WTC11 (cell line): ENCODE measurements around the gene SURF6. TPM values are rescaled to one million over a fixed set of nuclear protein-coding genes. Genes with fewer than 3 reads are reported as not detected.
"Not testable (repeated sequence)": the region's sequence is repeated elsewhere in the genome, so short reads cannot be mapped to it uniquely, and the experiment has no call there.

Experiments used
- ATAC-seq: fragments of 200-7000 bp; cut with Tn5 transposase; 2 replicates; pipeline ENCODE4 v1.10.0; 2021; ENCODE audit warnings: mild to moderate bottlenecking, moderate library complexity
- CTCF ChIA-PET: fragments of 300-600 bp; sonication (Branson Sonifier 250); formaldehyde crosslinking; loops from one replicate; lab custom pipeline; 2021; ENCODE audit warnings: antibody characterized with exemption; lab: Charles Lee
- POLR2A ChIA-PET: fragments of 350-600 bp; sonication (Branson Sonifier 250); formaldehyde crosslinking; loops from one replicate; lab custom pipeline; 2021; ENCODE audit warnings: antibody characterized with exemption; lab: Charles Lee
- DNase-seq: peaks from one replicate; pipeline ENCODE4 v3.0.0; 2021; ENCODE audit warnings: low spot score
- H3K27ac Mint-ChIP-seq: 2 replicates; pipeline ENCODE4 v1.8.0; 2021; ENCODE audit warnings: mixed read lengths
- H3K27me3 Mint-ChIP-seq: 2 replicates; pipeline ENCODE4 v1.8.0; 2021; ENCODE audit warnings: low read depth, mild to moderate bottlenecking, moderate library complexity, mixed read lengths
- H3K36me3 Mint-ChIP-seq: 2 replicates; pipeline ENCODE4 v1.8.0; 2021; ENCODE audit warnings: mixed read lengths
- H3K4me1 Mint-ChIP-seq: 2 replicates; pipeline ENCODE4 v1.8.0; 2022; ENCODE audit warnings: mixed read lengths
- H3K4me3 Mint-ChIP-seq: 2 replicates; pipeline ENCODE4 v1.8.0; 2021; ENCODE audit warnings: mild to moderate bottlenecking, moderate library complexity, mixed read lengths
- H3K9me3 Mint-ChIP-seq: 2 replicates; pipeline ENCODE4 v1.8.0; 2021; ENCODE audit warnings: mixed read lengths
- CREM ChIP-seq: sonication (generic); formaldehyde crosslinking; IDR thresholded peaks from 2 replicates; pipeline ENCODE4 v1.8.1; 2022; ENCODE audit warnings: mild to moderate bottlenecking, missing genetic modification reagents, moderate library complexity
- EMX1 ChIP-seq: fragments of 250-450 bp; sonication (Bioruptor Pico); IDR thresholded peaks from 2 replicates; pipeline ENCODE4 v1.8.0; 2021; ENCODE audit warnings: mild to moderate bottlenecking
- FOXP1 ChIP-seq: sonication (generic); formaldehyde crosslinking; IDR thresholded peaks from 2 replicates; pipeline ENCODE4 v1.8.0; 2022; ENCODE audit warnings: missing genetic modification reagents, mild to moderate bottlenecking, moderate library complexity, borderline replicate concordance
- GRHL2 ChIP-seq: fragments of 250-450 bp; sonication (Bioruptor Pico); IDR thresholded peaks from 2 replicates; pipeline ENCODE4 v1.8.0; 2022; ENCODE audit warnings: mild to moderate bottlenecking, moderate library complexity; ENCODE audit not compliant: insufficient replicate concordance, severe bottlenecking
- MYBL2 ChIP-seq: sonication (generic); formaldehyde crosslinking; IDR thresholded peaks from 2 replicates; pipeline ENCODE4 v1.8.1; 2023; ENCODE audit warnings: mild to moderate bottlenecking, moderate library complexity, missing genetic modification reagents
- NR1H2 ChIP-seq: sonication (generic); formaldehyde crosslinking; IDR thresholded peaks from 2 replicates; pipeline ENCODE4 v1.9.0; 2021; ENCODE audit warnings: mild to moderate bottlenecking, moderate library complexity, missing genetic modification reagents
- PRRX2 ChIP-seq: fragments of 250-450 bp; sonication (Bioruptor Pico); IDR thresholded peaks from 2 replicates; pipeline ENCODE4 v1.8.0; 2021; ENCODE audit warnings: mild to moderate bottlenecking
- SMAD3 ChIP-seq: sonication (generic); formaldehyde crosslinking; IDR thresholded peaks from 2 replicates; pipeline ENCODE4 v1.8.0; 2022; ENCODE audit warnings: missing genetic modification reagents, mild to moderate bottlenecking, borderline replicate concordance
- TP53 ChIP-seq: sonication (generic); formaldehyde crosslinking; IDR thresholded peaks from 2 replicates; pipeline ENCODE4 v1.8.1; 2023; ENCODE audit warnings: mild to moderate bottlenecking, missing genetic modification reagents
- ZNF263 ChIP-seq: sonication (generic); formaldehyde crosslinking; IDR thresholded peaks from 2 replicates; pipeline ENCODE4 v1.8.1; 2022; ENCODE audit warnings: low read depth, mild to moderate bottlenecking, moderate library complexity, missing genetic modification reagents
- total RNA-seq: library from RNA; stranded (reverse); gene quantifications from 3 replicates; pipeline ENCODE4 v1.2.3, GENCODE V29; 2021
- TF ChIP-seq, protein P1 (sequence below): fragments of 250-450 bp; sonication (Bioruptor Pico); IDR thresholded peaks from 2 replicates; pipeline ENCODE4 v1.9.0; 2021; ENCODE audit warnings: moderate library complexity, mild to moderate bottlenecking, inconsistent platforms, borderline replicate concordance
- TF ChIP-seq, protein P2 (sequence below): sonication (generic); formaldehyde crosslinking; IDR thresholded peaks from 2 replicates; pipeline ENCODE4 v1.8.1; 2022; ENCODE audit warnings: low read depth, mild to moderate bottlenecking, moderate library complexity, missing genetic modification reagents, borderline replicate concordance
- TF ChIP-seq, protein P3 (sequence below): sonication (generic); formaldehyde crosslinking; conservative IDR thresholded peaks from 2 replicates; pipeline ENCODE4 v1.8.1; 2023; ENCODE audit warnings: mild to moderate bottlenecking, low read depth, missing genetic modification reagents, moderate library complexity

Gene SURF6
- total RNA-seq, 1 experiment from 2014 or later = 67.2 TPM

GRCh38 chr9:133301253-133302230, 34.4 kb downstream of the SURF6 start:
- Mint-ChIP-seq H3K4me3 (no peak overlapping the region), H3K27ac (no peak overlapping the region), H3K4me1 (no peaks in the 10 kb centered on the region), H3K9me3 (peaks cover 22% of the 10 kb centered on the region), H3K36me3 (no peaks in the 10 kb centered on the region), H3K27me3 (peaks cover 13% of the 10 kb centered on the region)
- ChIA-PET CTCF (interaction anchor here (1.0 kb wide), 1 partner anchor 63 kb away, joined by 5 read pairs; no protein-coding TSS in a partner anchor), POLR2A (no interaction called here)
- DNase-seq (no peak), ATAC-seq (no peak)
- no peak for TF ChIP-seq MYBL2 (CRISPR knock-in tag)

DNA sequence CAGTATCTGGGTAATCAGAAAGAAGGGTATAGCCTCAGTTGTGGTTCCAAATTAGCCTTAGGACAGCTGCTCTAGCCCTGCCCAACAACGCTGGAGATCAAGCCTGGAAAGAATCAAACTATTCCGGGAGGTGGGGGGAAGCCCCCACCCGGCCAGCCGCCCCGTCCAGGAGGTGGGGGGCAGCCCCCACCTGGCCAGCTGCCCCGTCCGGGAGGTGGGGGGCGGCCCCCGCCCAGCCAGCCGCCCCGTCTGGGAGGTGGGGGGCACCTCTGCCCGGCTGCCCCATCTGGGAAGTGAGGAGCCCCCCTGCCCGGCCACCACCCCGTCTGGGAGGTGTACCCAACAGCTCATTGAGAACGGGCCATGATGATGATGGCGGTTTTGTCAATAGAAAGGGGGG, 36.0 kb downstream of the SURF6 start:
- Mint-ChIP-seq H3K27me3 (peaks cover 19% of the 10 kb centered on the region), H3K9me3 (peaks cover 27% of the 10 kb centered on the region)
- H3K27ac Mint-ChIP-seq, ATAC-seq, H3K4me3 Mint-ChIP-seq, POLR2A ChIA-PET, H3K4me1 Mint-ChIP-seq, DNase-seq, H3K36me3 Mint-ChIP-seq: not testable (repeated sequence)
- CTCF ChIA-PET = interaction anchor here (1.0 kb wide), 1 partner anchor 61 kb away, joined by 3 read pairs; no protein-coding TSS in a partner anchor

DNA sequence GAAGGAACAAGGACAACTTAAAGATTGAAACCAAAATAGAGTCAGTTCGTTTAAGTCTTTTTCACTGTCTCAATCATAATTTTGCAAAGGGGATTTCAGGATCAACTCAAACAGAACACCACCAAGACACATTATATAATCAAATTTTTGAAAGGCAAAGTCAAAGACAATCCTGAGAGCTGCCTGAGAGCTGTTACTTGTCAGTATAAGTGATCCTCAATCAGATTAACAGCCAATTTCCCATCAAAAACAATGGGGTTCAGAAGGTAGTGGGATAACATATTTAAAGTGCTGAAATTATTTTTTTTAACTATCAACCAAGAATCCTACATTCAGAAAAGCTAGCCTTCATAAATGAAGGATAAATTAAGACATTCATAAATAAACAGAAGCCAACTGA, 41.7 kb downstream of the SURF6 start:
- peaks cover 29% of the 10 kb centered on the region for H3K36me3 Mint-ChIP-seq
- H3K9me3 Mint-ChIP-seq = peaks cover 71% of the 10 kb centered on the region
- no peak for DNase-seq

GRCh38 chr9:133290751-133291302, 45.2 kb downstream of the SURF6 start:
- TF ChIP-seq NR1H2 (CRISPR knock-in tag) = no peak
- TF ChIP-seq CREM (CRISPR knock-in tag) = no peak
- TF ChIP-seq, protein P1, sequence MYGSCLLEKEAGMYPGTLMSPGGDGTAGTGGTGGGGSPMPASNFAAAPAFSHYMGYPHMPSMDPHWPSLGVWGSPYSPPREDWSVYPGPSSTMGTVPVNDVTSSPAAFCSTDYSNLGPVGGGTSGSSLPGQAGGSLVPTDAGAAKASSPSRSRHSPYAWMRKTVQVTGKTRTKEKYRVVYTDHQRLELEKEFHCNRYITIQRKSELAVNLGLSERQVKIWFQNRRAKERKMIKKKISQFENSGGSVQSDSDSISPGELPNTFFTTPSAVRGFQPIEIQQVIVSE = no peak
- TF ChIP-seq EMX1 (CRISPR knock-in tag) = no peak
- no peak for TF ChIP-seq MYBL2 (CRISPR knock-in tag)
- peaks cover 66% of the 10 kb centered on the region for H3K27me3 Mint-ChIP-seq
- CTCF ChIA-PET = no interaction called here
- H3K9me3 Mint-ChIP-seq = peaks cover 80% of the 10 kb centered on the region
- no peak for DNase-seq
- ATAC-seq = no peak
- no peak overlapping the region for H3K4me3 Mint-ChIP-seq
- POLR2A ChIA-PET = no interaction called here
- H3K36me3 Mint-ChIP-seq = peaks cover 45% of the 10 kb centered on the region
- H3K4me1 Mint-ChIP-seq = no peaks in the 10 kb centered on the region
- no peak overlapping the region for H3K27ac Mint-ChIP-seq

More for the DNA sequence above, 41.7 kb downstream of the SURF6 start:
- ATAC-seq = no peak
- ChIA-PET CTCF (no interaction called here), POLR2A (no interaction called here)
- H3K27me3 Mint-ChIP-seq = peaks cover 55% of the 10 kb centered on the region
- no peak for TF ChIP-seq PRRX2 (CRISPR knock-in tag)
- no peak for TF ChIP-seq ZNF263 (CRISPR knock-in tag)
- TF ChIP-seq SMAD3 = no peak
- TF ChIP-seq TP53 (CRISPR knock-in tag) = no peak
- no peak for TF ChIP-seq FOXP1 (CRISPR knock-in tag)
- TF ChIP-seq, protein P2, sequence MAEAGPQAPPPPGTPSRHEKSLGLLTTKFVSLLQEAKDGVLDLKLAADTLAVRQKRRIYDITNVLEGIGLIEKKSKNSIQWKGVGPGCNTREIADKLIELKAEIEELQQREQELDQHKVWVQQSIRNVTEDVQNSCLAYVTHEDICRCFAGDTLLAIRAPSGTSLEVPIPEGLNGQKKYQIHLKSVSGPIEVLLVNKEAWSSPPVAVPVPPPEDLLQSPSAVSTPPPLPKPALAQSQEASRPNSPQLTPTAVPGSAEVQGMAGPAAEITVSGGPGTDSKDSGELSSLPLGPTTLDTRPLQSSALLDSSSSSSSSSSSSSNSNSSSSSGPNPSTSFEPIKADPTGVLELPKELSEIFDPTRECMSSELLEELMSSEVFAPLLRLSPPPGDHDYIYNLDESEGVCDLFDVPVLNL (CRISPR knock-in tag) = no peak
- no peak for TF ChIP-seq GRHL2 (CRISPR knock-in tag)
- TF ChIP-seq, protein P3, sequence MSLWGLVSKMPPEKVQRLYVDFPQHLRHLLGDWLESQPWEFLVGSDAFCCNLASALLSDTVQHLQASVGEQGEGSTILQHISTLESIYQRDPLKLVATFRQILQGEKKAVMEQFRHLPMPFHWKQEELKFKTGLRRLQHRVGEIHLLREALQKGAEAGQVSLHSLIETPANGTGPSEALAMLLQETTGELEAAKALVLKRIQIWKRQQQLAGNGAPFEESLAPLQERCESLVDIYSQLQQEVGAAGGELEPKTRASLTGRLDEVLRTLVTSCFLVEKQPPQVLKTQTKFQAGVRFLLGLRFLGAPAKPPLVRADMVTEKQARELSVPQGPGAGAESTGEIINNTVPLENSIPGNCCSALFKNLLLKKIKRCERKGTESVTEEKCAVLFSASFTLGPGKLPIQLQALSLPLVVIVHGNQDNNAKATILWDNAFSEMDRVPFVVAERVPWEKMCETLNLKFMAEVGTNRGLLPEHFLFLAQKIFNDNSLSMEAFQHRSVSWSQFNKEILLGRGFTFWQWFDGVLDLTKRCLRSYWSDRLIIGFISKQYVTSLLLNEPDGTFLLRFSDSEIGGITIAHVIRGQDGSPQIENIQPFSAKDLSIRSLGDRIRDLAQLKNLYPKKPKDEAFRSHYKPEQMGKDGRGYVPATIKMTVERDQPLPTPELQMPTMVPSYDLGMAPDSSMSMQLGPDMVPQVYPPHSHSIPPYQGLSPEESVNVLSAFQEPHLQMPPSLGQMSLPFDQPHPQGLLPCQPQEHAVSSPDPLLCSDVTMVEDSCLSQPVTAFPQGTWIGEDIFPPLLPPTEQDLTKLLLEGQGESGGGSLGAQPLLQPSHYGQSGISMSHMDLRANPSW (CRISPR knock-in tag) = no peak
- no peak overlapping the region for H3K4me3 Mint-ChIP-seq
- H3K27ac Mint-ChIP-seq = no peak overlapping the region
- H3K4me1 Mint-ChIP-seq = no peaks in the 10 kb centered on the region
